Liver (tissue), 9 donors: ENCODE data around the gene ST14. TPM values are rescaled to one million over a fixed set of nuclear protein-coding genes. Genes with fewer than 3 reads are reported as not detected.

Experiments used
- DNase-seq: peaks from one replicate; pipeline ENCODE4 v3.0.0-alpha.2; 2017; ENCODE audit warnings: low spot score
- H3K27ac ChIP-seq, 2 donors: one replicate each; pipeline ENCODE4 v1.7.0; 2013; ENCODE audit warnings: inconsistent platforms in 2 of 2, low read length in 2 of 2, control low read depth in 1 of 2, low read depth in 1 of 2, mild to moderate bottlenecking in 1 of 2
- H3K27me3 ChIP-seq, 4 donors: one replicate each; pipeline versions ENCODE4 v1.6.1 to v1.7.0; 2013; ENCODE audit warnings: low read length in 3 of 4, inconsistent platforms in 1 of 4, mild to moderate bottlenecking in 1 of 4, moderate library complexity in 1 of 4; ENCODE audit not compliant: control insufficient read depth in 4 of 4, insufficient read depth in 4 of 4
- H3K36me3 ChIP-seq, 4 donors: one replicate each; pipeline versions ENCODE4 v1.6.1 to v1.7.0; 2013; ENCODE audit warnings: low read length in 3 of 4, mild to moderate bottlenecking in 3 of 4, low read depth in 1 of 4, moderate library complexity in 1 of 4; ENCODE audit not compliant: control insufficient read depth in 4 of 4, insufficient read depth in 3 of 4
- H3K4me1 ChIP-seq, 4 donors: one replicate each; pipeline versions ENCODE4 v1.6.1 to v1.7.0; 2013; ENCODE audit warnings: low read length in 3 of 4, mild to moderate bottlenecking in 3 of 4, moderate library complexity in 1 of 4; ENCODE audit not compliant: control insufficient read depth in 4 of 4, insufficient read depth in 4 of 4
- H3K4me3 ChIP-seq, 3 donors: one replicate each; pipeline versions ENCODE4 v1.6.1 to v1.7.0; 2013; ENCODE audit warnings: low read length in 3 of 3, control low read depth in 1 of 3, low read depth in 1 of 3, mild to moderate bottlenecking in 1 of 3
- H3K9ac ChIP-seq, 2 donors: one replicate each; pipeline ENCODE4 v1.7.0; 2013; ENCODE audit warnings: low read length in 2 of 2, mild to moderate bottlenecking in 2 of 2, moderate library complexity in 2 of 2, control low read depth in 1 of 2, low read depth in 1 of 2
- H3K9me3 ChIP-seq, 4 donors: one replicate each; pipeline versions ENCODE4 v1.6.1 to v1.7.0; 2013; ENCODE audit warnings: low read length in 3 of 4; ENCODE audit not compliant: control insufficient read depth in 4 of 4
- CTCF ChIP-seq: fragments of 150-350 bp; IDR thresholded peaks from 2 replicates; pipeline ENCODE4 v1.5.1; 2017; ENCODE audit warnings: improper control_type of control experiment, low read depth, low read length; ENCODE audit not compliant: missing input control
- EGR1 ChIP-seq, 2 donors: IDR thresholded peaks; 2 replicates each; pipeline ENCODE4 v1.6.1; 2016 to 2018; ENCODE audit warnings: antibody characterized with exemption in 2 of 2, low read depth in 2 of 2
- FOXA1 ChIP-seq: IDR thresholded peaks from 2 replicates; pipeline ENCODE4 v1.6.1; 2016; ENCODE audit warnings: antibody characterized with exemption
- GABPA ChIP-seq, 2 donors: IDR thresholded peaks in 1 of 2; conservative IDR thresholded peaks in 1 of 2; 2 replicates each; pipeline ENCODE4 v1.6.1; 2016; ENCODE audit warnings: antibody characterized with exemption in 2 of 2, mild to moderate bottlenecking in 1 of 2, moderate library complexity in 1 of 2
- HNF4A ChIP-seq, 2 donors: conservative IDR thresholded peaks; 2 replicates each; pipeline ENCODE4 v1.6.1; 2016; ENCODE audit warnings: antibody characterized with exemption in 2 of 2, mild to moderate bottlenecking in 2 of 2
- HNF4G ChIP-seq: IDR thresholded peaks from 2 replicates; pipeline ENCODE4 v1.6.1; 2016; ENCODE audit warnings: antibody characterized with exemption
- JUND ChIP-seq, 2 donors: IDR thresholded peaks; 2 replicates each; pipeline ENCODE4 v1.6.1; 2016; ENCODE audit warnings: antibody characterized with exemption in 2 of 2
- MAX ChIP-seq: IDR thresholded peaks from 2 replicates; pipeline ENCODE4 v1.6.1; 2016; ENCODE audit warnings: antibody characterized with exemption
- RXRA ChIP-seq, 2 donors: IDR thresholded peaks; 2 replicates each; pipeline ENCODE4 v1.6.1; 2017 to 2018; ENCODE audit warnings: antibody characterized with exemption in 2 of 2, mild to moderate bottlenecking in 1 of 2
- SP1 ChIP-seq: IDR thresholded peaks from 2 replicates; pipeline ENCODE4 v1.6.1; 2018; ENCODE audit warnings: antibody characterized with exemption, mild to moderate bottlenecking
- WGBS: extraction: QIAGEN DNeasy Blood & Tissue Kit; methylation state at CpG from one replicate; pipeline ENCODE4 v1.1.7; 2013; 5-methylcytosine and 5-hydroxymethylcytosine counted together
- polyA plus RNA-seq, 2 donors: library from polyadenylated mRNA; stranded (reverse) in 1 of 2; unstranded in 1 of 2; fragments of 200-250 nt in 1 of 2; fragments of >200 nt in 1 of 2; fragmentation: Nextera tagmentation in 1 of 2; extraction: Ambion mirVana in 1 of 2; gene quantifications; one replicate each; pipeline versions ENCODE4 v1.2.1 to v1.2.3, GENCODE V29; 2013 to 2015
- total RNA-seq, 2 donors: library from RNA; depleted of rRNA; stranded (reverse); fragments of >200 nt; gene quantifications; one replicate each; pipeline ENCODE4 v1.2.3, GENCODE V29; 2014
- TF ChIP-seq, protein P1 (sequence below): IDR thresholded peaks from 2 replicates; pipeline ENCODE4 v1.6.1; 2016; ENCODE audit warnings: antibody characterized with exemption
- donor health status: healthy.
- donor health status: healthy.
- donor health status: healthy.
- donor health status: healthy.
- donor health status: healthy.

The ST14 gene
- total and polyA plus RNA-seq, 4 donors, result 2.8 to 5.9 (median 4.5) TPM

DNA sequence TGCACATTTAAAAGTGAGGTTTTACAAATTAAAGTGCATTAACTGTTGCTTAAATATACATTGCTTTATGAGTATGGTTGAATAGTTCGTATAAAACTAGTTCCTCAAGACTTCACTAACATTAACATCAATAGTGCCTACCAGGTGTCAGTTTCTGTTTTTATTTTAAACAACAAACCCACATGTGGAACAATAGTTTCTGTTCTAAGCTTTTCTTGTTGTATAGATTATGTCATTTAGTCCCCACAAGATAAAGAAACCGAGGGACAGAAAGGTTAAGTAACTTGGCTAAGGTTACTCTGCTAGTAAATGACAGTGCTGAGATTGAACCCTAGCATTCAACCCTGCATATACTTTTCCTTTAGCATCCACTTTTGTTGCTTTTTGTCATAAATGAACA lies 41.4 kb upstream of the ST14 start (continued):
- TF ChIP-seq, protein P1, sequence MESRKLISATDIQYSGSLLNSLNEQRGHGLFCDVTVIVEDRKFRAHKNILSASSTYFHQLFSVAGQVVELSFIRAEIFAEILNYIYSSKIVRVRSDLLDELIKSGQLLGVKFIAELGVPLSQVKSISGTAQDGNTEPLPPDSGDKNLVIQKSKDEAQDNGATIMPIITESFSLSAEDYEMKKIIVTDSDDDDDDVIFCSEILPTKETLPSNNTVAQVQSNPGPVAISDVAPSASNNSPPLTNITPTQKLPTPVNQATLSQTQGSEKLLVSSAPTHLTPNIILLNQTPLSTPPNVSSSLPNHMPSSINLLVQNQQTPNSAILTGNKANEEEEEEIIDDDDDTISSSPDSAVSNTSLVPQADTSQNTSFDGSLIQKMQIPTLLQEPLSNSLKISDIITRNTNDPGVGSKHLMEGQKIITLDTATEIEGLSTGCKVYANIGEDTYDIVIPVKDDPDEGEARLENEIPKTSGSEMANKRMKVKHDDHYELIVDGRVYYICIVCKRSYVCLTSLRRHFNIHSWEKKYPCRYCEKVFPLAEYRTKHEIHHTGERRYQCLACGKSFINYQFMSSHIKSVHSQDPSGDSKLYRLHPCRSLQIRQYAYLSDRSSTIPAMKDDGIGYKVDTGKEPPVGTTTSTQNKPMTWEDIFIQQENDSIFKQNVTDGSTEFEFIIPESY, result no peak
- TF ChIP-seq JUND (IDR thresholded peaks at IDR 0.05), result no peak
- no peak for TF ChIP-seq EGR1 (IDR thresholded peaks at IDR 0.05; ENCODE audit: low read depth in 2 of 2)
- no peak for TF ChIP-seq HNF4A (conservative IDR thresholded peaks at IDR 0.05)

DNA sequence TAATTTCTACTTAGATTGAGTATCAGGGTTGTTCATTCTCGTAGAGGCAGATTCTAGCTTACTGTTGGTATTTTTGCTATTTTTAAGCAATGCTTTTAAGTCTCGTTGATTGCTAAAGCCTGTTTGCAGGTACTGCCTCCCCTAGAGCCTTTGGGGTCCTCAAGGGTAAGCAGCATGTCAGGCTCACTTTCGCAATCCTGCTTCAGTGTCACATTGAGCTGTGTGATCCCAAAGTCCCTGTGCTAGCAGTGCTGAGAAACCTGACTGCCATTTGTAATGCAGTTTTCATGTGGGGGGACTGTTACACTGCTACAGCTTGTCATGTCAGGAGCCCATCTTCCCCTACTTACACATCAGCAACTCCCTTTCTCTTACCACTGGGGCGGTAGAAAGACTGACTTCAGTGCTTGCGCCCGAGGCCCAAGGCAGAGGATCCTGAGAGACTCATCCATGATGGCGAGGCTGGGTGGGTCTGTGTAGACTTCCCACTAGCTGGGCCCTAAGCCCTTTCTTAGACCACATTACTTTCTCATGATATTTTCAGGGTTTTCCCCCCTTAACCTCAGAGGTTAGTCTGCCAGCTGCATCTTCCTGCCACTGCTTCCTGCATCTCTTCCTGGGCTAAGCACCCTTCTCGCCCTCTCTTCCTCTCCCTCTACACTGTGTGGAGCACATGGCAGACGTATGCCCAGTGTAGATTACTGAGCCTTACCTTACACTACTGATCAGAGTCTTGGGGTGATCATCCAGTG lies 40.8 kb upstream of the ST14 start:
- H3K4me1 ChIP-seq, result peaks cover 13 to 50% (median 31%) of the 10 kb centered on the region in 4 donors

GRCh38 chr11:130120045-130120444 lies 39.5 kb upstream of the ST14 start:
- Histone ChIP-seq H3K4me3 (no peak overlapping the region), H3K4me1 (peaks cover 16 to 46% (median 30%) of the 10 kb centered on the region in 4 donors), H3K27me3 (no peaks in the 10 kb centered on the region), H3K36me3 (peaks cover 3 to 17% (median 13%) of the 10 kb centered on the region in 4 donors), H3K9me3 (no peaks in the 10 kb centered on the region), H3K27ac (no peak overlapping the region), H3K9ac (no peak overlapping the region)
- WGBS, result 73% methylated on average over 5 of the region's 5 CpGs
- no peak for DNase-seq
- peak in 1 of 2 donors; percentile 22 for TF ChIP-seq RXRA (IDR thresholded peaks at IDR 0.05)
- no peak for TF ChIP-seq JUND (IDR thresholded peaks at IDR 0.05)
- TF ChIP-seq HNF4A (conservative IDR thresholded peaks at IDR 0.05), result peak in 1 of 2 donors; percentile 60
- TF ChIP-seq FOXA1, result no peak
- peak; percentile 33 for TF ChIP-seq HNF4G

More for the DNA sequence above, 40.8 kb upstream of the ST14 start:
- no peak overlapping the region for H3K4me3 ChIP-seq
- H3K27ac ChIP-seq, result no peak overlapping the region
- no peak for DNase-seq
- peaks cover 3 to 17% (median 13%) of the 10 kb centered on the region in 4 donors for H3K36me3 ChIP-seq
- TF ChIP-seq SP1 (no peak), MAX (no peak), HNF4G (no peak), CTCF (no peak), GABPA (IDR thresholded peaks at IDR 0.05 in 1 of 2, conservative IDR thresholded peaks at IDR 0.05 in 1 of 2) (no peak)
- no peaks in the 10 kb centered on the region for H3K27me3 ChIP-seq
- H3K9ac ChIP-seq, result no peak overlapping the region
- 87% methylated on average over 9 of the region's 9 CpGs for WGBS
- H3K9me3 ChIP-seq, result no peaks in the 10 kb centered on the region
